SK-N-SH treated with all-trans-retinoic acid at 6 μM for 48 hours (cell line): ENCODE data around the gene OR2A1.
"Not testable (repeated sequence)": the region's sequence is repeated elsewhere in the genome, so short reads cannot be mapped to it uniquely, and the experiment has no call there.

Source experiments
- CREB5 ChIP-seq: fragments of 250-450 bp; sonication (Bioruptor Pico); IDR thresholded peaks from 2 replicates; pipeline ENCODE4 v1.5.1; 2020; ENCODE audit warnings: low read depth, mild to moderate bottlenecking, moderate library complexity
- CSDC2 ChIP-seq: fragments of 250-450 bp; sonication (Bioruptor Pico); IDR thresholded peaks from 2 replicates; pipeline ENCODE4 v1.5.0; 2020; ENCODE audit warnings: mild to moderate bottlenecking, moderate library complexity
- PATZ1 ChIP-seq: fragments of 250-450 bp; sonication (Bioruptor Pico); IDR thresholded peaks from 2 replicates; pipeline ENCODE4 v1.8.0; 2020; ENCODE audit warnings: mild to moderate bottlenecking, moderate library complexity, borderline replicate concordance
- POU6F1 ChIP-seq: fragments of 250-450 bp; sonication (Bioruptor Pico); IDR thresholded peaks from 2 replicates; pipeline ENCODE4 v1.8.0; 2021; ENCODE audit warnings: low read depth, mild to moderate bottlenecking, moderate library complexity, borderline replicate concordance
- RARB ChIP-seq: fragments of 250-450 bp; sonication (Bioruptor Pico); IDR thresholded peaks from 2 replicates; pipeline ENCODE4 v1.8.0; 2021; ENCODE audit warnings: mild to moderate bottlenecking, moderate library complexity
- SNAI2 ChIP-seq: fragments of 250-450 bp; sonication (Bioruptor Pico); IDR thresholded peaks from 2 replicates; pipeline ENCODE4 v1.5.0; 2020; ENCODE audit warnings: mild to moderate bottlenecking, moderate library complexity
- ZFP30 ChIP-seq: fragments of 450-650 bp; formaldehyde crosslinking; IDR thresholded peaks from 2 replicates; pipeline ENCODE4 v1.5.0; 2022; ENCODE audit warnings: mild to moderate bottlenecking, moderate library complexity

DNA sequence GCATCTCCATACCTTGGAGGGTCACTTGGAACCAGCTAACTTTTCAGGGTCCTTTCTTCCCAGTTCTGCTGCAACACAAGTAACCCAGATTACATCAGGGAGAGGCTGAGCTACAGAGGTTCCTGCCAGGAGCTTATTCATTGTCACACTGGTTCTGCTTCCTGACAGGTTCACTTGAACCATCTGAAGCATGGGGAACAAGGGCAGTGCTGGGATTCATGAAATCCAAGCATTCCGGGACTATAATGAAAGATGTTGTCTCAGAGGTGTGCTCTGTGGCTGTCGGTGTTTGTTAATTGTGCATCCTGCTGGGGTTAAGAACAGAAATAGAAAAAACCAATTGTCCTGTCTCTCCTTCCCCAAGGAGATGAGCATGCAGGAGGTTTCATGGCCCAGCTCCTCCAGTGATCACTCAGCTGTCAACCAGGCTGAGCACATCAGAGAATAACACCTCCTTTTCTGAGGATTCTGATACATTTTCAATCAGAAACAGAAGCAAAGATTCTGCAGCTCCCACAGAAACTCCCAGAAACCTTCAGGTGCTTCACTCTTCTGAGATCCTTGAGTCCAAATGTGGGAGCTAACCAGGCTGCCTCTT lies at the start of gene OR2A1:
- not testable (repeated sequence) for TF ChIP-seq SNAI2 (CRISPR knock-in tag); CSDC2; POU6F1 (CRISPR knock-in tag); ZFP30 (CRISPR knock-in tag); RARB (CRISPR knock-in tag); PATZ1; CREB5
